K562 (cell line): Measurements from ENCODE around the gene LAMP1.

ENCODE experiments used
- ARNT ChIP-seq, 2 experiments: fragments of 450-650 bp; IDR thresholded peaks; 2 replicates each; pipeline ENCODE4 v1.6.1; 2016; ENCODE audit warnings: mild to moderate bottlenecking in 1 of 2
- ATF1 ChIP-seq, 2 experiments: fragments of 450-650 bp in 1 of 2; IDR thresholded peaks; 2 replicates each; pipeline ENCODE4 v1.6.1; 2016; ENCODE audit warnings: missing compliant biosample characterization in 1 of 2, missing genetic modification characterization in 1 of 2
- NFE2L1 ChIP-seq: fragments of 450-650 bp; IDR thresholded peaks from 2 replicates; pipeline ENCODE4 v1.6.1; 2016; ENCODE audit warnings: missing genetic modification characterization, low read depth, mild to moderate bottlenecking, missing compliant biosample characterization, moderate library complexity, borderline replicate concordance
- POLR2AphosphoS5 ChIP-seq: IDR thresholded peaks from 2 replicates; pipeline ENCODE4 v1.6.1; 2011; ENCODE audit warnings: mild to moderate bottlenecking, low read depth, low read length, moderate library complexity; ENCODE audit not compliant: control insufficient read depth, insufficient read depth
- REST ChIP-seq, 2 experiments: fragments of 450-650 bp; formaldehyde crosslinking in 1 of 2; IDR thresholded peaks; 2 replicates each; pipeline versions ENCODE4 v1.4.0 to v1.6.1; 2014 to 2020; ENCODE audit warnings: mild to moderate bottlenecking in 2 of 2, borderline replicate concordance in 1 of 2, low read depth in 1 of 2
- SIN3A ChIP-seq, 2 experiments: fragments of 150-350 bp in 1 of 2; IDR thresholded peaks; 2 replicates each; pipeline ENCODE4 v1.6.1; 2011 to 2016; ENCODE audit warnings: borderline replicate concordance in 2 of 2, low read depth in 2 of 2, low read length in 2 of 2, mild to moderate bottlenecking in 2 of 2, moderate library complexity in 2 of 2; ENCODE audit not compliant: control insufficient read depth in 1 of 2
- TF ChIP-seq, protein P1 (sequence below), 3 experiments: IDR thresholded peaks in 2 of 3; conservative IDR thresholded peaks in 1 of 3; 2 replicates each; pipeline ENCODE4 v1.5.1; 2011 to 2012; ENCODE audit warnings: low read length in 3 of 3, mild to moderate bottlenecking in 3 of 3, control low read depth in 2 of 3, improper control_type of control experiment in 1 of 3, inconsistent platforms in 1 of 3, low read depth in 1 of 3, mixed read lengths in 1 of 3, moderate library complexity in 1 of 3; ENCODE audit not compliant: insufficient read depth in 2 of 3

GRCh38 chr13:113350938-113351335, 53.9 kb downstream of the LAMP1 start:
- TF ChIP-seq, protein P1, sequence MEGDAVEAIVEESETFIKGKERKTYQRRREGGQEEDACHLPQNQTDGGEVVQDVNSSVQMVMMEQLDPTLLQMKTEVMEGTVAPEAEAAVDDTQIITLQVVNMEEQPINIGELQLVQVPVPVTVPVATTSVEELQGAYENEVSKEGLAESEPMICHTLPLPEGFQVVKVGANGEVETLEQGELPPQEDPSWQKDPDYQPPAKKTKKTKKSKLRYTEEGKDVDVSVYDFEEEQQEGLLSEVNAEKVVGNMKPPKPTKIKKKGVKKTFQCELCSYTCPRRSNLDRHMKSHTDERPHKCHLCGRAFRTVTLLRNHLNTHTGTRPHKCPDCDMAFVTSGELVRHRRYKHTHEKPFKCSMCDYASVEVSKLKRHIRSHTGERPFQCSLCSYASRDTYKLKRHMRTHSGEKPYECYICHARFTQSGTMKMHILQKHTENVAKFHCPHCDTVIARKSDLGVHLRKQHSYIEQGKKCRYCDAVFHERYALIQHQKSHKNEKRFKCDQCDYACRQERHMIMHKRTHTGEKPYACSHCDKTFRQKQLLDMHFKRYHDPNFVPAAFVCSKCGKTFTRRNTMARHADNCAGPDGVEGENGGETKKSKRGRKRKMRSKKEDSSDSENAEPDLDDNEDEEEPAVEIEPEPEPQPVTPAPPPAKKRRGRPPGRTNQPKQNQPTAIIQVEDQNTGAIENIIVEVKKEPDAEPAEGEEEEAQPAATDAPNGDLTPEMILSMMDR (IDR thresholded peaks at IDR 0.05 in 2 of 3, conservative IDR thresholded peaks at IDR 0.05 in 1 of 3; ENCODE audit: insufficient read depth in 2 of 3, low read depth in 1 of 3, low read length in 3 of 3), result no peak
- no peak for TF ChIP-seq ATF1 (CRISPR knock-in tag; IDR thresholded peaks at IDR 0.05)
- TF ChIP-seq ATF1 (tag; IDR thresholded peaks at IDR 0.05), result no peak
- no peak for TF ChIP-seq POLR2AphosphoS5
- TF ChIP-seq REST (IDR thresholded peaks at IDR 0.05; ENCODE audit: borderline replicate concordance), result no peak
- TF ChIP-seq REST (CRISPR knock-in tag; IDR thresholded peaks at IDR 0.05; ENCODE audit: low read depth), result no peak
- TF ChIP-seq SIN3A (IDR thresholded peaks at IDR 0.05; ENCODE audit: borderline replicate concordance in 2 of 2, control insufficient read depth in 1 of 2, low read depth in 2 of 2, low read length in 2 of 2), result no peak
- no peak for TF ChIP-seq ARNT (IDR thresholded peaks at IDR 0.05)
- TF ChIP-seq NFE2L1 (tag), result no peak
